H9 (cell line): Measurements from ENCODE around the gene WDR83. TPM values are rescaled to one million over a fixed set of nuclear protein-coding genes. Genes with fewer than 3 reads are reported as not detected.

Source experiments
- DNase-seq: peaks from one replicate; pipeline ENCODE4 v3.0.0-alpha.2; 2017
- H2AFZ ChIP-seq: one replicate; pipeline ENCODE4 v1.6.1; 2013; ENCODE audit warnings: mild to moderate bottlenecking, low read length, control low read depth, moderate library complexity
- H2AK5ac ChIP-seq: 2 replicates; pipeline ENCODE4 v1.6.1; 2013; ENCODE audit warnings: low read length, control low read depth, mixed read lengths; ENCODE audit not compliant: insufficient read length
- H2BK120ac ChIP-seq: one replicate; pipeline ENCODE4 v1.6.1; 2013; ENCODE audit warnings: low read depth, mild to moderate bottlenecking, low read length, control low read depth, inconsistent platforms; ENCODE audit not compliant: poor library complexity, severe bottlenecking
- H2BK12ac ChIP-seq: 2 replicates; pipeline ENCODE4 v1.6.1; 2013; ENCODE audit warnings: low read length, control low read depth, mixed read lengths, low read depth; ENCODE audit not compliant: insufficient read length
- H2BK15ac ChIP-seq: 2 replicates; pipeline ENCODE4 v1.6.1; 2013; ENCODE audit warnings: low read depth, low read length, control low read depth
- H2BK20ac ChIP-seq: one replicate; pipeline ENCODE4 v1.6.1; 2013; ENCODE audit warnings: low read depth, mild to moderate bottlenecking, low read length, control low read depth, inconsistent platforms; ENCODE audit not compliant: poor library complexity, severe bottlenecking
- H2BK5ac ChIP-seq: 2 replicates; pipeline ENCODE4 v1.6.1; 2013; ENCODE audit warnings: low read length, control low read depth, mixed read lengths; ENCODE audit not compliant: insufficient read length
- H3K14ac ChIP-seq: 2 replicates; pipeline ENCODE4 v1.6.1; 2013; ENCODE audit warnings: low read length, control low read depth; ENCODE audit not compliant: insufficient read depth
- H3K18ac ChIP-seq: 2 replicates; pipeline ENCODE4 v1.6.1; 2013; ENCODE audit warnings: low read depth, mild to moderate bottlenecking, mixed read lengths, low read length, control low read depth; ENCODE audit not compliant: insufficient read length
- H3K23ac ChIP-seq: 2 replicates; pipeline ENCODE4 v1.6.1; 2013; ENCODE audit warnings: low read length, control low read depth, mixed read lengths, low read depth; ENCODE audit not compliant: insufficient read length
- H3K23me2 ChIP-seq: 2 replicates; pipeline ENCODE4 v1.6.1; 2013; ENCODE audit warnings: low read depth, mild to moderate bottlenecking, mixed read lengths, low read length, control low read depth; ENCODE audit not compliant: insufficient read length, poor library complexity, severe bottlenecking
- H3K27ac ChIP-seq: 2 replicates; pipeline ENCODE4 v1.5.1; 2013; ENCODE audit warnings: low read length, control low read depth, mixed read lengths, low read depth; ENCODE audit not compliant: insufficient read length
- H3K27me3 ChIP-seq: 2 replicates; pipeline ENCODE4 v1.6.1; 2013; ENCODE audit warnings: low read length, control low read depth, inconsistent platforms; ENCODE audit not compliant: insufficient read depth
- H3K4ac ChIP-seq: 2 replicates; pipeline ENCODE4 v1.6.1; 2013; ENCODE audit warnings: low read depth, mild to moderate bottlenecking, control low read depth, inconsistent platforms, low read length, moderate library complexity
- H3K4me1 ChIP-seq: 2 replicates; pipeline ENCODE4 v1.6.1; 2013; ENCODE audit warnings: low read length, control low read depth, inconsistent platforms; ENCODE audit not compliant: insufficient read depth
- H3K4me2 ChIP-seq: 2 replicates; pipeline ENCODE4 v1.6.1; 2013; ENCODE audit warnings: low read length, control low read depth, mixed read lengths; ENCODE audit not compliant: insufficient read length, insufficient read depth
- H3K56ac ChIP-seq: 2 replicates; pipeline ENCODE4 v1.6.1; 2013; ENCODE audit warnings: low read depth, mild to moderate bottlenecking, mixed read lengths, low read length, control low read depth; ENCODE audit not compliant: insufficient read length
- H3K79me1 ChIP-seq: 2 replicates; pipeline ENCODE4 v1.6.1; 2013; ENCODE audit warnings: low read depth, mild to moderate bottlenecking, moderate library complexity, low read length, control low read depth, inconsistent platforms; ENCODE audit not compliant: insufficient read depth, poor library complexity, severe bottlenecking
- H3K79me2 ChIP-seq: 2 replicates; pipeline ENCODE4 v1.6.1; 2013; ENCODE audit warnings: low read length, control low read depth, inconsistent platforms; ENCODE audit not compliant: insufficient read depth
- H3K9ac ChIP-seq: 2 replicates; pipeline ENCODE4 v1.6.1; 2013; ENCODE audit warnings: low read length, control low read depth, mixed read lengths; ENCODE audit not compliant: insufficient read length; ENCODE audit errors: extremely low read depth
- H3K9me3 ChIP-seq: one replicate; pipeline ENCODE4 v1.6.1; 2013; ENCODE audit warnings: low read depth, low read length, inconsistent platforms; ENCODE audit not compliant: control insufficient read depth
- H3T11ph ChIP-seq: one replicate; pipeline ENCODE4 v1.6.1; 2013; ENCODE audit warnings: mild to moderate bottlenecking, low read length, control low read depth, inconsistent platforms
- H4K20me1 ChIP-seq: one replicate; pipeline ENCODE4 v1.6.1; 2013; ENCODE audit not compliant: control insufficient read depth, insufficient read length, insufficient read depth
- H4K5ac ChIP-seq: 2 replicates; pipeline ENCODE4 v1.6.1; 2013; ENCODE audit warnings: low read depth, mild to moderate bottlenecking, mixed read lengths, low read length, control low read depth; ENCODE audit not compliant: insufficient read length
- H4K8ac ChIP-seq: replicated peaks from 2 replicates; pipeline ENCODE4 v1.6.1; 2013; ENCODE audit warnings: low read length, control low read depth, mixed read lengths, low read depth; ENCODE audit not compliant: insufficient read length
- H4K91ac ChIP-seq: 2 replicates; pipeline ENCODE4 v1.6.1; 2013; ENCODE audit warnings: low read depth, mild to moderate bottlenecking, moderate library complexity, mixed read lengths, low read length, control low read depth; ENCODE audit not compliant: insufficient read length
- H3K27ac Mint-ChIP-seq, 3 experiments: 2 replicates in 2 of 3; 3 replicates in 1 of 3; pipeline ENCODE4 v1.8.0; 2020 to 2021; ENCODE audit warnings: mixed read lengths in 3 of 3, mild to moderate bottlenecking in 1 of 3, moderate library complexity in 1 of 3
- H3K27me3 Mint-ChIP-seq: 2 replicates; pipeline ENCODE4 v1.8.0; 2021; ENCODE audit warnings: low read depth, mild to moderate bottlenecking, moderate library complexity, mixed read lengths
- H3K36me3 Mint-ChIP-seq, 3 experiments: 2 replicates in 2 of 3; 3 replicates in 1 of 3; pipeline ENCODE4 v1.8.0; 2020 to 2021; ENCODE audit warnings: low read depth in 3 of 3, mixed read lengths in 3 of 3; ENCODE audit not compliant: insufficient read depth in 1 of 3
- H3K4me1 Mint-ChIP-seq, 2 experiments: 2 replicates each; pipeline ENCODE4 v1.8.0; 2020; ENCODE audit warnings: mixed read lengths in 2 of 2
- H3K4me3 Mint-ChIP-seq, 2 experiments: 2 replicates in 1 of 2; 3 replicates in 1 of 2; pipeline ENCODE4 v1.8.0; 2020 to 2021; ENCODE audit warnings: mild to moderate bottlenecking in 2 of 2, mixed read lengths in 2 of 2, moderate library complexity in 1 of 2
- H3K9me3 Mint-ChIP-seq, 2 experiments: 2 replicates in 1 of 2; 3 replicates in 1 of 2; pipeline ENCODE4 v1.8.0; 2020; ENCODE audit warnings: mild to moderate bottlenecking in 2 of 2, mixed read lengths in 2 of 2, moderate library complexity in 1 of 2
- CTCF ChIP-seq: fragments of 200-600 bp; sonication (generic); conservative IDR thresholded peaks from 3 replicates; pipeline ENCODE4 v1.8.0; 2021; ENCODE audit warnings: antibody characterized with exemption, mild to moderate bottlenecking
- WGBS: extraction: QIAGEN DNeasy Blood & Tissue Kit; methylation state at CpG from one replicate; pipeline ENCODE4 v1.1.7; 2013; ENCODE audit warnings: missing lambda C conversion rate, low lambda C conversion rate, mixed read lengths; ENCODE audit not compliant: insufficient read length; ENCODE audit errors: extremely low coverage; 5-methylcytosine and 5-hydroxymethylcytosine counted together
- total RNA-seq: library from RNA; stranded (reverse); gene quantifications from 2 replicates; pipeline ENCODE4 v1.2.1, GENCODE V29; 2021

The WDR83 gene
- total RNA-seq, 1 experiment from 2014 or later: 21.0 TPM

GRCh38 chr19:12721656-12722565 lies 55.3 kb downstream of the WDR83 start:
- H3T11ph ChIP-seq: no peak overlapping the region
- peak overlapping the region; percentile 97 to 98 for H3K4me3 Mint-ChIP-seq
- H4K8ac ChIP-seq: no peak overlapping the region
- no peak overlapping the region for H2BK20ac ChIP-seq
- H3K79me1 ChIP-seq: peaks cover 10% of the 10 kb centered on the region
- TF ChIP-seq CTCF: no peak
- no peak overlapping the region for H2BK5ac ChIP-seq
- no peak overlapping the region for H3K56ac ChIP-seq
- no peaks in the 10 kb centered on the region for H4K20me1 ChIP-seq
- no peak overlapping the region for H3K23ac ChIP-seq
- peak overlapping the region; percentile 83 for H3K9ac ChIP-seq
- no peaks in the 10 kb centered on the region for H3K4me1 ChIP-seq
- H3K27me3 Mint-ChIP-seq: no peaks in the 10 kb centered on the region
- H2BK120ac ChIP-seq: no peak overlapping the region
- H2BK15ac ChIP-seq: no peak overlapping the region
- H3K79me2 ChIP-seq: peaks cover 26% of the 10 kb centered on the region; the same call in 1 of the 2 replicates
- peak; percentile 89 for DNase-seq
- peaks cover 15 to 24% of the 10 kb centered on the region in 2 experiments for H3K4me1 Mint-ChIP-seq
- H3K27me3 ChIP-seq: no peaks in the 10 kb centered on the region
- no peak overlapping the region for H4K5ac ChIP-seq
- H2AK5ac ChIP-seq: no peak overlapping the region
- no peak overlapping the region for H2BK12ac ChIP-seq
- peaks cover 22% of the 10 kb centered on the region for H3K23me2 ChIP-seq
- H4K91ac ChIP-seq: no peak overlapping the region
- no peak overlapping the region for H3K27ac ChIP-seq
- no peaks in the 10 kb centered on the region for H3K9me3 ChIP-seq
- H3K27ac Mint-ChIP-seq: peak overlapping the region; percentile 97 to 99 (median 98)
- H3K18ac ChIP-seq: peak overlapping the region; percentile 39
- no CpG with 5 or more reads among the region's 65 CpGs for WGBS
- H3K4ac ChIP-seq: no peak overlapping the region
- no peaks in the 10 kb centered on the region for H3K9me3 Mint-ChIP-seq
- H3K14ac ChIP-seq: 0 out of 2 replicates have a peak overlapping the region, but pooled peaks have one; percentile 28
- H3K4me2 ChIP-seq: peak overlapping the region; percentile 66
- peaks cover 25 to 41% (median 27%) of the 10 kb centered on the region in 3 experiments; a peak in 6 of 7 replicates for H3K36me3 Mint-ChIP-seq
- no peak overlapping the region for H2AFZ ChIP-seq
